Testis (tissue), 2 donors: ENCODE data around the gene CD164.
"Not testable (repeated sequence)": the region's sequence is repeated elsewhere in the genome, so short reads cannot be mapped to it uniquely, and the experiment has no call there.

Experiments
- POLR2A ChIP-seq: fragments of 450-650 bp; IDR thresholded peaks from one replicate; pipeline ENCODE4 v1.6.1; 2017; ENCODE audit warnings: antibody characterized with exemption, mild to moderate bottlenecking, moderate library complexity
- TF ChIP-seq, protein P1 (sequence below), 3 experiments: fragments of 450-650 bp in 2 of 3; fragments of 200-600 bp in 1 of 3; sonication (generic) in 1 of 3; IDR thresholded peaks; one replicate each; pipeline ENCODE4 v1.5.1; 2016 to 2019; ENCODE audit warnings: antibody characterized with exemption in 3 of 3, mild to moderate bottlenecking in 2 of 3, moderate library complexity in 1 of 3

DNA sequence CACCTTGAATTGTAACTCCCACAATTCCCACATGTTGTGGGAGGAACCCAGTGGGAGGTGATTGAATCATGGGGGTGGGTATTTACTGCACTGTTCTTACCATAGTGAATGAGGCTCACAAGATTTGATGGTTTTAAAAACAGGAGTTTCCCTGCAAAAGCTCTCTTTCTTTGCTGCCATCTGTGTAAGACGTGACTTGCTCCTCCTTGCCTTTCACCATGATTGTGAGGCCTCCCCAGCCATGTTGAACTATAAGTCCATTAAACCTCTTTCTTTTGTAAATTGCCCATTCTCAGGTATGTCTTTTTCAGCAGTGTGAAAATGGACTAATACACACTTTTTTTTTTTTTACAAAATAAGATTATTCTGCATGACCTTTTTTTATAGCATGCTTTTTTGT is 48.4 kb downstream of the CD164 start:
- not testable (repeated sequence) for TF ChIP-seq POLR2A
- TF ChIP-seq, protein P1, sequence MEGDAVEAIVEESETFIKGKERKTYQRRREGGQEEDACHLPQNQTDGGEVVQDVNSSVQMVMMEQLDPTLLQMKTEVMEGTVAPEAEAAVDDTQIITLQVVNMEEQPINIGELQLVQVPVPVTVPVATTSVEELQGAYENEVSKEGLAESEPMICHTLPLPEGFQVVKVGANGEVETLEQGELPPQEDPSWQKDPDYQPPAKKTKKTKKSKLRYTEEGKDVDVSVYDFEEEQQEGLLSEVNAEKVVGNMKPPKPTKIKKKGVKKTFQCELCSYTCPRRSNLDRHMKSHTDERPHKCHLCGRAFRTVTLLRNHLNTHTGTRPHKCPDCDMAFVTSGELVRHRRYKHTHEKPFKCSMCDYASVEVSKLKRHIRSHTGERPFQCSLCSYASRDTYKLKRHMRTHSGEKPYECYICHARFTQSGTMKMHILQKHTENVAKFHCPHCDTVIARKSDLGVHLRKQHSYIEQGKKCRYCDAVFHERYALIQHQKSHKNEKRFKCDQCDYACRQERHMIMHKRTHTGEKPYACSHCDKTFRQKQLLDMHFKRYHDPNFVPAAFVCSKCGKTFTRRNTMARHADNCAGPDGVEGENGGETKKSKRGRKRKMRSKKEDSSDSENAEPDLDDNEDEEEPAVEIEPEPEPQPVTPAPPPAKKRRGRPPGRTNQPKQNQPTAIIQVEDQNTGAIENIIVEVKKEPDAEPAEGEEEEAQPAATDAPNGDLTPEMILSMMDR (IDR thresholded peaks at IDR 0.05), result not testable (repeated sequence)
